BE2C (cell line): ENCODE measurements around the gene MAST3.
"Not testable (repeated sequence)": the region's sequence is repeated elsewhere in the genome, so short reads cannot be mapped to it uniquely, and the experiment has no call there.

Source experiments
- DNase-seq: peaks from one replicate; pipeline ENCODE4 v3.0.0-alpha.2; 2020
- H3K27me3 ChIP-seq: fragments of 250-450 bp; sonication (Bioruptor Pico); 2 replicates; pipeline ENCODE4 v1.5.1; 2020; ENCODE audit warnings: mild to moderate bottlenecking
- H3K36me3 ChIP-seq: fragments of 250-450 bp; sonication (Bioruptor Pico); 2 replicates; pipeline ENCODE4 v1.5.1; 2020; ENCODE audit warnings: mild to moderate bottlenecking
- H3K4me1 ChIP-seq: fragments of 250-450 bp; sonication (Bioruptor Pico); 2 replicates; pipeline ENCODE4 v1.5.1; 2020
- H3K4me3 ChIP-seq: 2 replicates; pipeline ENCODE4 v1.5.1; 2011; ENCODE audit warnings: low read depth, low read length
- H3K9me3 ChIP-seq: fragments of 250-450 bp; sonication (Bioruptor Pico); 2 replicates; pipeline ENCODE4 v1.5.1; 2020
- CTCF ChIP-seq: IDR thresholded peaks from 2 replicates; pipeline ENCODE4 v1.5.1; 2012; ENCODE audit warnings: mild to moderate bottlenecking, low read depth, low read length

Gene MAST3

GRCh38 chr19:18098891-18099622 lies 1.5 kb downstream of the MAST3 start:
- no peak for DNase-seq
- no peak overlapping the region for H3K4me3 ChIP-seq
- no peaks in the 10 kb centered on the region for H3K9me3 ChIP-seq
- TF ChIP-seq CTCF: no peak
- no peaks in the 10 kb centered on the region for H3K36me3 ChIP-seq
- H3K27me3 ChIP-seq: peaks cover 4% of the 10 kb centered on the region; the same call in 1 of the 2 replicates
- H3K4me1 ChIP-seq: 0 out of 2 replicates have a peak, but pooled peaks cover 3% of the 10 kb centered on the region

GRCh38 chr19:18099623-18099995 lies 2.0 kb downstream of the MAST3 start:
- Histone ChIP-seq H3K4me1 (0 out of 2 replicates have a peak, but pooled peaks cover 3% of the 10 kb centered on the region), H3K9me3 (no peaks in the 10 kb centered on the region), H3K27me3 (peaks cover 4% of the 10 kb centered on the region; the same call in 1 of the 2 replicates), H3K4me3 (no peak overlapping the region), H3K36me3 (no peaks in the 10 kb centered on the region)
- no peak for TF ChIP-seq CTCF
- no peak for DNase-seq

- DNase-seq: no peak
- no peak overlapping the region for H3K4me3 ChIP-seq
- no peak for TF ChIP-seq CTCF
- H3K36me3 ChIP-seq: no peaks in the 10 kb centered on the region
- H3K9me3 ChIP-seq: no peaks in the 10 kb centered on the region
- H3K27me3 ChIP-seq: peaks cover 4% of the 10 kb centered on the region; the same call in 1 of the 2 replicates
- 0 out of 2 replicates have a peak, but pooled peaks cover 3% of the 10 kb centered on the region for H3K4me1 ChIP-seq
These were observed 3.1 kb downstream of the MAST3 start for GRCh38 chr19:18100710-18101109.

- no peaks in the 10 kb centered on the region for H3K36me3 ChIP-seq
- DNase-seq: no peak
- TF ChIP-seq CTCF: no peak
- no peak overlapping the region for H3K4me3 ChIP-seq
- no peaks in the 10 kb centered on the region for H3K9me3 ChIP-seq
- peaks cover 4% of the 10 kb centered on the region; the same call in 1 of the 2 replicates for H3K27me3 ChIP-seq
- 0 out of 2 replicates have a peak, but pooled peaks cover 3% of the 10 kb centered on the region for H3K4me1 ChIP-seq
These were observed 3.7 kb downstream of the MAST3 start for GRCh38 chr19:18101268-18101667.

- Histone ChIP-seq H3K4me3 (no peak overlapping the region), H3K27me3 (peaks cover 4% of the 10 kb centered on the region; the same call in 1 of the 2 replicates), H3K9me3 (no peaks in the 10 kb centered on the region), H3K36me3 (no peaks in the 10 kb centered on the region), H3K4me1 (0 out of 2 replicates have a peak, but pooled peaks cover 3% of the 10 kb centered on the region)
- DNase-seq: no peak
- TF ChIP-seq CTCF: no peak
These were observed 5.5 kb downstream of the MAST3 start for GRCh38 chr19:18102916-18103542.

GRCh38 chr19:18104793-18105131 lies 7.2 kb downstream of the MAST3 start:
- H3K4me3 ChIP-seq: peak overlapping the region; percentile 50

GRCh38 chr19:18105259-18105658 lies 7.7 kb downstream of the MAST3 start:
- not testable (repeated sequence) for H3K36me3 ChIP-seq, H3K27me3 ChIP-seq, DNase-seq, H3K4me3 ChIP-seq, H3K9me3 ChIP-seq, H3K4me1 ChIP-seq

More at GRCh38 chr19:18104793-18105131, 7.2 kb downstream of the MAST3 start:
- no peak for TF ChIP-seq CTCF
- no peak for DNase-seq
- Histone ChIP-seq H3K4me1 (0 out of 2 replicates have a peak, but pooled peaks cover 3% of the 10 kb centered on the region), H3K27me3 (no peaks in the 10 kb centered on the region), H3K36me3 (no peaks in the 10 kb centered on the region), H3K9me3 (no peaks in the 10 kb centered on the region)
